GM18867 (cell line): ENCODE data around the gene TRAPPC12.
"Not testable (repeated sequence)": the region's sequence is repeated elsewhere in the genome, so short reads cannot be mapped to it uniquely, and the experiment has no call there.

Experiments
- ATAC-seq: cut with Tn5 transposase; IDR thresholded peaks from one replicate; pipeline ENCODE4 v1.9.1; 2021; ENCODE audit warnings: mild to moderate bottlenecking, moderate library complexity; ENCODE audit not compliant: unreplicated experiment

The TRAPPC12 gene

GRCh38 chr2:3451926-3452671 lies 72.6 kb downstream of the TRAPPC12 start:
- ATAC-seq: no peak

- ATAC-seq: no peak
Measured at GRCh38 chr2:3453190-3453999, 73.9 kb downstream of the TRAPPC12 start.

GRCh38 chr2:3454005-3454404 lies 74.5 kb downstream of the TRAPPC12 start:
- ATAC-seq: not testable (repeated sequence)

GRCh38 chr2:3454802-3455201 lies 75.3 kb downstream of the TRAPPC12 start:
- ATAC-seq: no peak

- ATAC-seq: no peak
Measured at GRCh38 chr2:3456125-3456524, 76.6 kb downstream of the TRAPPC12 start.

GRCh38 chr2:3457524-3458395 lies 78.3 kb downstream of the TRAPPC12 start:
- ATAC-seq: no peak

GRCh38 chr2:3458396-3459184 lies 79.1 kb downstream of the TRAPPC12 start:
- no peak for ATAC-seq

- no peak for ATAC-seq
Measured at GRCh38 chr2:3459185-3460015, 79.9 kb downstream of the TRAPPC12 start.

GRCh38 chr2:3460156-3460555 lies 80.7 kb downstream of the TRAPPC12 start:
- no peak for ATAC-seq

GRCh38 chr2:3460831-3461800 lies 81.6 kb downstream of the TRAPPC12 start:
- ATAC-seq: no peak

- ATAC-seq: peak; percentile 77
Measured at GRCh38 chr2:3461801-3462492, 82.5 kb downstream of the TRAPPC12 start.

GRCh38 chr2:3462493-3463104 lies 83.1 kb downstream of the TRAPPC12 start:
- ATAC-seq: no peak

GRCh38 chr2:3463186-3463835 lies 83.8 kb downstream of the TRAPPC12 start:
- ATAC-seq: no peak

- no peak for ATAC-seq
Measured at GRCh38 chr2:3463944-3464343, 84.5 kb downstream of the TRAPPC12 start.

GRCh38 chr2:3464401-3465005 lies 85.0 kb downstream of the TRAPPC12 start:
- ATAC-seq: no peak

- ATAC-seq: no peak
Measured at GRCh38 chr2:3465328-3465727, 85.8 kb downstream of the TRAPPC12 start.
